Activated CD8-positive, alpha-beta memory T cell treated with anti-CD3 and anti-CD28 coated beads for 4 hours (primary cell): ENCODE data around the gene SUPT7L.
A peak's percentile ranks its signal among the peaks of the same experiment; 100 is the strongest.
"Not testable (repeated sequence)": the region's sequence is repeated elsewhere in the genome, so short reads cannot be mapped to it uniquely, and the experiment has no call there.

Source experiments
- DNase-seq, 2 donors: peaks; one replicate each; pipeline ENCODE4 v3.0.0-alpha.2; 2020; ENCODE audit warnings: low read depth in 2 of 2

SUPT7L gene

DNA sequence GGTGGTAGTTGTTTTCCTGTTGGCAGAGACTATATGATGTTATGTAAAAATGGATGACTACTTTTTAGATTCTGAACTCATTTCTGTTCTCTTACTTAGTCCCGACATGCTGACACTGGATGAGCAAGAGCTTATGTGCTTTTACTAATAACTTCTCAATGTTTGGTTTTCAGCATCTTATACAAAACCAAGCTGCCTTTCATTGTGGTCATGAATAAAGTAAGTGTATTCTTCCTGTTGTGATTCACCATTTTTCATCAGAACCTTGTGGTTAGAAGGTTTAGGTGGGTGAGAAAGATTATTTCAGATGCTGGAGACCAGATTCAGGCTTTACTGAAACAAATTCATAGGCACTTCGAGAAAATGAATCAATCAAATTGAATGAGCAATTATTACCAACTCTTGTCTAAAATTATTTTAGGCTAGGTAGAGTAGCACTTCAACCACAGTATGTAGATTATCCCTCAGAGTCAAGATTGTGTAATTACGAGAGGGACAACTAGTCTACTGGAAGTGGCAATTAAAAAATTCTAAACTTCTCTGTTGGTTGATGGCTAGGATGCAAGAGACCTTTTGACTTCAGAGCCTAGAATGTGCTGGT is 25.3 kb downstream of the SUPT7L start:
- no peak for DNase-seq

DNA sequence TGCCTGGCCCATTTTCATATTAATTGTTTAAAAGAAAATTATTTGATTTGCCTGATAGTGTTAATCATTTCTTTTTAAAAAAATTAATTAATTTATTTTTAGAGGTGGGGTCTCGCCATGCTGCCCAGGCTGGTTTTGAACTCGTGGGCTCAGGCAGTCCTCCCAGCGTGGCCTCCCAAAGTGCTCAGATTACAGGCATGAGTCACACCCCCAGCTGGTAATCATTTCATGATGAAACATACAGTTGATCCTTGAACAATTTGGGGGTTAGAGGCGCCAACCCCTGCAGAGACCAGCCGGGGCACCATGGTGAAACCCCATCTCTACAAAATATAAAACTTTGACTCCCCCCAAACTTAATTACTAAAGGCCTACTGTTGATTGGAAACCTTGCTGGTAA is 26.6 kb downstream of the SUPT7L start:
- no peak for DNase-seq

DNA sequence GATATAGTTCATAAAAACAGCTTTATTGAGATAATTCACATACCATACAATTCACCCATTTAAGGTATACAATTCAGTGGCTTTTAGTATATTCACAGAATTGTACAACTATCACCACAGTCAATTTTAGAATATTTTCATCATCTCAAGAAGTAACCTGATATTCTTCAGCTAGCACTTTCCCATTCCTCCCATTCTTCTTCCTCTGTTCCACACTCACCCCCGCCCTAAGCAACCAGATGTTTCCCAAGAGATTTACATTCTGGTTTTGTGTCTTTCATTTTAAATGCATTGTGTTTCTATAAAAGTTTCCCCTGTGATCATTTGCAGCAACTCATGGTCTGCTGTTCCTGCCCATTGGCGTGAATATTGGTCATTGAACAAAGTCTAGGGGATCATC is 29.1 kb downstream of the SUPT7L start:
- DNase-seq = no peak

DNA sequence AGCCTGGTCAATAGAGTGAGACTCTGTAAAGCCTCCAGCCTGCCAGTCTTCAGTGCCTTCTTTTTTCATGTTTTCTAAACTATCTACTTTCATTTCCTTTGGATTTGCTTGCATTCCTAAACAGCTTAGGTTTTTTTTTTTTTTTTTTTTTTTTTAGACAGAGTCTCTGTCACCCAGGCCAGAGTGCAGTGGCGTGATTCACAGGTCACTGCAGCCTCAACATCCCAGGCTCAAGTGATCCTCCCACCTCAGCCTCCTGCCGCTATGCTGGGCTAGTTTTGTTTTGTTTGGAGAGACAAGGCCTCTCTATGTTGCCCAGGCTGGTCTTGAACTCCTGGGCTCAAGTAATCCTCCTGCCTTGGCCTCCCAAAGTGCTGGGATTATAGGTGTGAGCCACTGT is 33.2 kb downstream of the SUPT7L start:
- not testable (repeated sequence) for DNase-seq

DNA sequence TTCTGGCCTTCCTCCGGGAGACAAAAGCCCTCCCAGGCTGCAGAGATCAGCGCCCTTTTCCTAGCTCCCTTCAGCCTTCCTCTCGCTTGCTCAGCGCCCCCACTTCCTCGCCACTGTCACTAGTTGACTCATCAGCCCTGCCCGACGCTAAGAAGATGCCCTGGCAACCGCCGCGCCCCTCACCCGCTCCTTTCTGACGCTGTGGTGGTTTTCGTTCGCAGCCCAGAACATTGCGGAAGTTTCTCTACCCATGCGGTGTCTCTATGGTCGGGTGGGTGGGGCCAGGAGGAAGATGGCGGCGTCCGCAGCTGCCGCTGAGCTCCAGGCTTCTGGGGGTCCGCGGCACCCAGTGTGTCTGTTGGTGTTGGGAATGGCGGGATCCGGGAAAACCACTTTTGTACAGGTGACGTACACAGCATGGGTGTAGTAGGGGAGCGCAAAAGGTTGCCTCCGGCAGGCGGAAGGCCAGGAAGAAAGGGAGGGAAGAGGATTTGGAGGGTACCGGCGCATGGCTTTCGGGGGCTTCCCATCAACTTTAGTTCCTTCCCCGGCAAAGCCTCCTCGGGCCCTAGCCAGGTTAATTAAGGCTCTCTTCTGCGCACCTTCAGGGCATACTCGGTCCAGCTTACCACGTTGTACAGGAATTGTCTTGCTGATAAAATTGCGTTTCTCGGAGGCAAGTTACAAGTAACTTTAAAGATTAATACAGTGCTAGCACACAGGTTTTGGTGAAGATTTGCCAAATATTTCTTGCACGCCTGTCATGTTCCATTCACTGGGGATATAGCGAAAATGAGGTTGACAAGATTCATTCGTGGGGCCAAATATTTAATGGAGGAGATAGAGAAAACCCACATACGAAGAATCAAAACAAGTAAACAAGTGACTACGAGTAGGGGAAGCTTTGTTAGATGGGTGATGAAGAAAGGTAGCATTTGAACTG is 34.4 kb downstream of the SUPT7L start, which contains the start of the genes CCDC121 and GPN1:
Gene CCDC121 (minus strand): TSS at position 246 of the 943 bp plus-strand sequence. CDS start 1,213 bp downstream, outside the sequence.
Gene GPN1 (plus strand): TSS at position 284 of the 943 bp plus-strand sequence. CDS start 9 bp downstream, at position 293.
- peak; percentile 89 to 93 for DNase-seq

DNA sequence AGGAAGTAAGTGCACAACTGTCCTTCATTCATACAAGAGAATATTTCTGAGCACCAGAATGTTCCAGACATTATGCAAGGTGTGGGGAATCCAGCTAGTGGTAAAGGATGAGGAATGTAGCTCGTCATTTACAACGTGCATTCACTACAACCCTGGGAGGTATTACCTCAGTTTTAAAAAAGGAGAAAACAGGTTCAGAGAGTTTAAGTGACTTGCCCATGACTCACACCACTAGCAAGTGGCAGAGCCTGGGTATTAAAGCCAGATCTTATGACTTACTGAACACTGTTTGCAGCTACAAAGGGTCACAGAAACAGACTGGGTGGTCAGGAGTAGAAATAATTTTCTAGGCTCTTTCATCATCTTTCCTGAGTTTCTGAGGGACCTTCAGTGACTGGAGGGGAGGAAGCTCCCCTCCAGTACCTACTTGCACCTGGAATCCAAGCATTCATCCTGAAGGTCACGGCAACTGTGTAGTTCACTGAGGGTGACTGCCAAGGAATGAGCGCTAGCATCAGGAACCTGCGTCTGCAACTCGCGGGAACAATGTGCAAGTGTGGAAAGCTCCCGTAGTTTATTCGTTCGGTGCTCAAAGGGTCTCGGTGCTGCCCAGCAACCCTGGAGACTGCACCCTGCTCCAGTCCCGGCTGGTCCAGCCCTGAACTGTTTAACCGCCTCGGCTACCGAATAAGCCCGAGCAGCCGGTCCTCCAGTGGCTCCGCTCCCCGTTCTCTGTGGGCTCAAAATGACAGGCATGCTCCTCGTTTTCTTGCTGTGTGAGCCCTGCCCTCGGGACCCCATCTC is 35.2 kb downstream of the SUPT7L start:
- DNase-seq = no peak

DNA sequence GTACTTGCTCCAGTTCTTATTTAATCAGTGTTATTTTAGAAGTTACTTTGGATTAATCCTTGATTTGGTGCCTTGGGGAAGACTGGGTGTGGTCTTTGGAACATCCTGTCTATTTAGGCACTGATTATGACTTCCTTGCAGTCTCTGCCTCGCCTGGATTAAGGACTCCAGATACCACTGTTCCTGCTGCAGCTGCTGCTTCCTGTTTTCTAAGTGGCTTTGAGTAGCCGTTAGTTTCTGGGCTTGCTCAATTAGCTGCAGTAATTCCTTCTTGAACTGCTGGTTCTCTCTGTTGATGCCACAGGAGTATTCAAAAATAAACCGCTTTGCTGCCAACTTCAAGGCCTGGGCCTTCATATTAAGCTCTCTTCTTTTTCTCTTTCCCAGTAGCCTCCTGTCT is 36.5 kb downstream of the SUPT7L start:
- not testable (repeated sequence) for DNase-seq

DNA sequence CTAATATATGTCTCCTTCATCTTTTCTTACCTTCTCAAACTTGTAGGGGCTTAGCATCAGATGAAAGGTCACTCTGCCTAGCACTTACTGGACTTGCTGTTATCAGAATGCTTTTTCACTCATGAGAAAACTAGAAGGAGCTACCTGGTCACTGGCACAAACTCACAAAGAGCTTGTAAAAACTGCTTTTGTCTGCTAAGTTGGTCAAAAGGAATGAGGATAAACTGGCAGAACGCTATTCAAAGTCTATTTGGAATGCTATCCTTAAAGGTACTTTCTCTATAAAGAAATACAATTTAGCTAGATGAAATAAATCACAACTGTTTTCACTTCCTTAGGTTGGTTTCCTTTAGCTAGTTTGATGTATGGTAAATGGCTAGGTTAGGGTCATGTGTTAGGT is 37.1 kb downstream of the SUPT7L start:
- DNase-seq = not testable (repeated sequence)

DNA sequence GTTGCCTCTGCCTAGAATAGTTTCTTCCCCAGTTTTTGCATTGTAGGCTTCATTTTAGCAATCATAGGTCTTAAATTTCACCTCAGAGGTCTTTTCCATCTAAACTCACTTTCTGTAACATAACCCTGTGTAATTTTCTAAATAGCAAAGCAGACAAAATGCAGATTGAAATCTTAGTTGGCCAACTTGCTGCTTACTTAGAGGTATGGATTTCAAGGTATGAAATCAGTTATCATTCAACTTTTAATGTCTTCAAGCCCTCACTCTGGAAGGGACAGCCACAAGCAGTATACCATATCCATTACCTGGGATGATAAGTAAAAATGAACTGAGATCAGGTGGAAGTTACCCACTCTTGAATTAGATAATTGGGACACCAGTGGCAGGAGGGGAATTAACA is 38.5 kb downstream of the SUPT7L start:
- no peak for DNase-seq

DNA sequence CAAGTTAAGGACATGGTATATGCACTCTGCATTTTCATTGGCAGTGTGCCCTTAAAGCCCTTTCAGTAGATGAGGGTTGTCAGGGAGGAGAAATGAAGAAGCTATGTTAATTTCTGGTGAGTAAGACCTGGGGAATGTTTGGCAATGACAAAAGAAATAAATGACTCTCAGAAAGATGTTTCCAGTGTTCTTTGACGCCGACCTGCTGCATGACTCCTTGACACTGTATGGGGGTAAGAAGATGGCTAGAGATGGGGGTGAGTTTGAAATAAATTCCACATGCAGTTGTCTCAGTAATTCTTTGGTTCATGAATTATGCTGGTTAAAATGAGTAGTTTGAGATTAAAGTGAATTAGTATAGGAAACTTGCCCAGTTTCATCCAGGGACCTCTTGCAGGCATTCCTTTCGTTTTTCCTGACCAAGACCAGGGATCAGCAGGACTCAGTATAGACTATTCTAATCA is 40.5 kb downstream of the SUPT7L start:
- DNase-seq = no peak

DNA sequence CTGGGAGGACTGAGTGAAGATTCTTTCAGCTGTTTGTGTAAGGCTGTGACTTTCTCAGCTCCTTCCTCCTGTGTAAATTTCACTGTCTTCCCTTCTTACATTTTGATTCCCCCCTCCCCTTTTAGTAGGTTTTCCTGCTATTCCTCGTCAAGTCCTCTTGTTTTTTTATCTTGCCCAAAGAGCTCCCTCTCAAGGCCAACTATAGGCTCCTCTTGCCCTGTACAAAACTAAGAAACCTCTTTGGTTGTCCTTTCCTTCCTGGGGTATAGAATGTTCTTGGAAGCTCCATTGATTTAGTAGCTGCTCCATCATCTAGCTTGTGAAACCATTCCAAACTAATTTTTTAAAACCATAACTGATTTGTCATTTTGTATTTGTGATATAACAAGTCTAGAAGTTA is 41.9 kb downstream of the SUPT7L start:
- no peak for DNase-seq

DNA sequence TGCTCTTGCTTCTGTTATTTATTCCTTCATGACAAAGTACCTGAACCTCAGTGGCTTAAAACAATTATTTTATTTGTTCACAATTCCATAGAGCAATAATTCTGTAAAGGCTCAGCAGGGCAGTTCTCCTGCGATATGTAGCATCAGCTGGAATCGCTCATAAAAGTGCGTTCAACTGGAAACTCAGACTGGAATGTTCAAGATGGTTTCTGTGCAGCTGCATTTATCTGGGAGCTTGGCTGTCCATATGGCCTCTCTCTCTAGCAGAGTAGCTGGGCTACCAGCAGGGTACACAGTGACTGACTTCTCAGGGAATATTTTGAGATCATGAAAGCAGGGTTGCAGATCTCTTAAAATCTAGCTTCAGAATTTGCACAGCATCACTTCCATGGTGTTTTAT is 48.1 kb downstream of the SUPT7L start:
- no peak for DNase-seq

DNA sequence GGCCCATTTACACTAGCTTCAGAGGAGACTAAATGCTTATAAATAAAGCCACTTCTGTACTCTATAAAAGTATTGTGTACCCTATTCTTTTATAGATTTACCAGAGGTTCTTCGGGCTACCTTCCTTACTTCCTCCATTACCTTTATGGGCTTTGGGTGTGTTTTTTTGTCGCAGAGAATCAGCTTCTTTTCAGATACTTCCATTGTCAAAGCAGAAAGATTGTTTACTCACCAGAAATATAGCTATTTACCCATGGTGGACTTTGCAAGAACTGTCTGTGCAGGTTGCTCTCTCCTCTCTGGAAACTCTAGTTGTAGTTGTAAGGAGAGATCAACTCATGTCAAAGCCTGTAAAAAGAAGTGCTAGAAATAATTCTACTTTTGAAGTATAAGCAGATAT is 49.4 kb downstream of the SUPT7L start:
- DNase-seq = no peak

DNA sequence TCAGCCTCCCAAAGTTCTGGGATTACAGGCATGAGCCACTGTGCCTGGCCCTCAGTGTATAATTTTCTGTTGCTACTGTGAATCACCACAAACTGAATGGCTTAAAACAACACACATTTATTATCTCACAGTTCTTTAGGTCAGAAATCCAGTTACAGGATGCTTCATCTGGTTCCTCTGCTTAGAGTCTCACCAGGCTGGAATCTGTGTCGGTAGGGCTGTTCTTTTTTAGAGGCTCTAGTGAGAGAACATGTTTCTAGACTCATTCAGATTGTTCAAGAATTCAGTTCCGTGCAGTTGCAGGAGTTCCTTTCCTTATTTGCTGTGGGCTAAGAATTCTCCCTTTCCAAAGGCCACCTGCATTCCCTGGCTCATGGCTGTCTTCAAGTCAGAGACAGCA is 56.8 kb downstream of the SUPT7L start:
- no peak for DNase-seq
